Endothelial cell (in vitro differentiated cells): Measurements from ENCODE around the gene IL1R2. TPM values are rescaled to one million over a fixed set of nuclear protein-coding genes. Genes with fewer than 3 reads are reported as not detected.

ENCODE experiments used
- DNase-seq: peaks from one replicate; pipeline ENCODE4 v3.0.0; 2021; ENCODE audit warnings: low spot score
- H3K27ac Mint-ChIP-seq: one replicate; pipeline ENCODE4 v1.8.0; 2021; ENCODE audit warnings: mixed read lengths, inconsistent platforms; ENCODE audit not compliant: unreplicated experiment
- H3K27me3 Mint-ChIP-seq: one replicate; pipeline ENCODE4 v1.8.0; 2021; ENCODE audit warnings: mild to moderate bottlenecking, moderate library complexity, mixed read lengths, inconsistent platforms; ENCODE audit not compliant: unreplicated experiment
- H3K36me3 Mint-ChIP-seq: one replicate; pipeline ENCODE4 v1.8.0; 2021; ENCODE audit warnings: mild to moderate bottlenecking, low read depth, mixed read lengths, inconsistent platforms; ENCODE audit not compliant: unreplicated experiment
- H3K4me1 Mint-ChIP-seq: one replicate; pipeline ENCODE4 v1.8.0; 2021; ENCODE audit warnings: mild to moderate bottlenecking, mixed read lengths, inconsistent platforms; ENCODE audit not compliant: unreplicated experiment
- H3K4me3 Mint-ChIP-seq: one replicate; pipeline ENCODE4 v1.8.0; 2021; ENCODE audit warnings: mild to moderate bottlenecking, mixed read lengths, inconsistent platforms; ENCODE audit not compliant: unreplicated experiment
- H3K9me3 Mint-ChIP-seq: one replicate; pipeline ENCODE4 v1.8.0; 2021; ENCODE audit warnings: mixed read lengths, inconsistent platforms; ENCODE audit not compliant: unreplicated experiment
- CTCF ChIP-seq: fragments of 200-600 bp; sonication (generic); IDR thresholded peaks from one replicate; pipeline ENCODE4 v1.5.0; 2021; ENCODE audit warnings: antibody characterized with exemption; ENCODE audit not compliant: unreplicated experiment
- total RNA-seq: library from RNA; stranded (reverse); fragmentation: NEBNext Ultra II Directional; extraction: Animal tissue kit (Norgen Biotek cat#: 25700); gene quantifications from one replicate; pipeline ENCODE4 v1.2.1, GENCODE V29; 2021; ENCODE audit not compliant: unreplicated experiment

IL1R2 gene
- total RNA-seq, 1 donor from 2014 or later: not detected

- no peak for TF ChIP-seq CTCF
- peaks cover 4% of the 10 kb centered on the region for H3K27me3 Mint-ChIP-seq
- no peak overlapping the region for H3K27ac Mint-ChIP-seq
Observed at GRCh38 chr2:102056079-102056581, 64.4 kb downstream of the IL1R2 start.

GRCh38 chr2:102057502-102058292 is 65.9 kb downstream of the IL1R2 start:
- H3K36me3 Mint-ChIP-seq: no peaks in the 10 kb centered on the region
- H3K4me3 Mint-ChIP-seq: no peak overlapping the region
- peaks cover 4% of the 10 kb centered on the region for H3K4me1 Mint-ChIP-seq
- peaks cover 4% of the 10 kb centered on the region for H3K27me3 Mint-ChIP-seq
- DNase-seq: no peak
- no peaks in the 10 kb centered on the region for H3K9me3 Mint-ChIP-seq
- no peak for TF ChIP-seq CTCF
- H3K27ac Mint-ChIP-seq: no peak overlapping the region

More at GRCh38 chr2:102056079-102056581, 64.4 kb downstream of the IL1R2 start:
- H3K4me1 Mint-ChIP-seq: peaks cover 4% of the 10 kb centered on the region
- H3K36me3 Mint-ChIP-seq: no peaks in the 10 kb centered on the region
- no peaks in the 10 kb centered on the region for H3K9me3 Mint-ChIP-seq
- DNase-seq: no peak
- H3K4me3 Mint-ChIP-seq: no peak overlapping the region

GRCh38 chr2:102058293-102058833 is 66.6 kb downstream of the IL1R2 start:
- DNase-seq: no peak
- no peak for TF ChIP-seq CTCF
- Mint-ChIP-seq H3K36me3 (no peaks in the 10 kb centered on the region), H3K4me3 (no peak overlapping the region), H3K27ac (no peak overlapping the region), H3K27me3 (peaks cover 5% of the 10 kb centered on the region), H3K4me1 (no peaks in the 10 kb centered on the region), H3K9me3 (no peaks in the 10 kb centered on the region)

- no peak for DNase-seq
- H3K9me3 Mint-ChIP-seq: no peaks in the 10 kb centered on the region
- H3K36me3 Mint-ChIP-seq: no peaks in the 10 kb centered on the region
- no peak for TF ChIP-seq CTCF
- no peaks in the 10 kb centered on the region for H3K4me1 Mint-ChIP-seq
- no peak overlapping the region for H3K4me3 Mint-ChIP-seq
- peaks cover 5% of the 10 kb centered on the region for H3K27me3 Mint-ChIP-seq
- no peak overlapping the region for H3K27ac Mint-ChIP-seq
Observed at GRCh38 chr2:102059151-102059550, 67.4 kb downstream of the IL1R2 start.

GRCh38 chr2:102060047-102060446 is 68.3 kb downstream of the IL1R2 start:
- H3K4me1 Mint-ChIP-seq: no peaks in the 10 kb centered on the region
- TF ChIP-seq CTCF: no peak
- no peak overlapping the region for H3K27ac Mint-ChIP-seq
- no peaks in the 10 kb centered on the region for H3K9me3 Mint-ChIP-seq
- no peak overlapping the region for H3K4me3 Mint-ChIP-seq
- no peaks in the 10 kb centered on the region for H3K36me3 Mint-ChIP-seq
- H3K27me3 Mint-ChIP-seq: peaks cover 11% of the 10 kb centered on the region
- DNase-seq: no peak
